GM18873 (cell line): ENCODE results near the gene PRR33.
"Not testable (repeated sequence)": the region's sequence is repeated elsewhere in the genome, so short reads cannot be mapped to it uniquely, and the experiment has no call there.

Experiments
- ATAC-seq: cut with Tn5 transposase; IDR thresholded peaks from one replicate; pipeline ENCODE4 v1.9.1; 2021; ENCODE audit warnings: mild to moderate bottlenecking, moderate library complexity, moderate number of reproducible peaks; ENCODE audit not compliant: unreplicated experiment, low FRiP score

Gene PRR33

GRCh38 chr11:1878137-1879031 is 13.3 kb downstream of the PRR33 start:
- no peak for ATAC-seq

- no peak for ATAC-seq
Observed at GRCh38 chr11:1877211-1878136, 14.2 kb downstream of the PRR33 start.

- no peak for ATAC-seq
Observed at GRCh38 chr11:1876361-1877063, 15.2 kb downstream of the PRR33 start.

- ATAC-seq: not testable (repeated sequence)
Observed at GRCh38 chr11:1875851-1876301, 15.8 kb downstream of the PRR33 start.

GRCh38 chr11:1875093-1875850 is 16.4 kb downstream of the PRR33 start:
- no peak for ATAC-seq

GRCh38 chr11:1874441-1875092 is 17.1 kb downstream of the PRR33 start:
- ATAC-seq: not testable (repeated sequence)

GRCh38 chr11:1873813-1874150 is 17.9 kb downstream of the PRR33 start:
- ATAC-seq: not testable (repeated sequence)

GRCh38 chr11:1873048-1873812 is 18.5 kb downstream of the PRR33 start:
- ATAC-seq: no peak

- no peak for ATAC-seq
Observed at GRCh38 chr11:1872267-1872985, 19.3 kb downstream of the PRR33 start.

GRCh38 chr11:1871531-1871930 is 20.2 kb downstream of the PRR33 start:
- no peak for ATAC-seq

GRCh38 chr11:1870721-1871466 is 20.8 kb downstream of the PRR33 start:
- no peak for ATAC-seq

- no peak for ATAC-seq
Observed at GRCh38 chr11:1870326-1870696, 21.4 kb downstream of the PRR33 start.

- no peak for ATAC-seq
Observed at GRCh38 chr11:1869427-1870325, 22.0 kb downstream of the PRR33 start.

GRCh38 chr11:1868636-1869291 is 22.9 kb downstream of the PRR33 start:
- ATAC-seq: no peak

GRCh38 chr11:1868056-1868635 is 23.5 kb downstream of the PRR33 start:
- ATAC-seq: no peak

GRCh38 chr11:1867381-1867780 is 24.3 kb downstream of the PRR33 start:
- ATAC-seq: no peak
